ENCODE results near the gene SAMD1. TPM values are rescaled to one million over a fixed set of nuclear protein-coding genes. Genes with fewer than 3 reads are reported as not detected.

SAMD1 gene
- total RNA-seq, 2 donors from 2014 or later, result 24.8 to 25.3 TPM

DNA sequence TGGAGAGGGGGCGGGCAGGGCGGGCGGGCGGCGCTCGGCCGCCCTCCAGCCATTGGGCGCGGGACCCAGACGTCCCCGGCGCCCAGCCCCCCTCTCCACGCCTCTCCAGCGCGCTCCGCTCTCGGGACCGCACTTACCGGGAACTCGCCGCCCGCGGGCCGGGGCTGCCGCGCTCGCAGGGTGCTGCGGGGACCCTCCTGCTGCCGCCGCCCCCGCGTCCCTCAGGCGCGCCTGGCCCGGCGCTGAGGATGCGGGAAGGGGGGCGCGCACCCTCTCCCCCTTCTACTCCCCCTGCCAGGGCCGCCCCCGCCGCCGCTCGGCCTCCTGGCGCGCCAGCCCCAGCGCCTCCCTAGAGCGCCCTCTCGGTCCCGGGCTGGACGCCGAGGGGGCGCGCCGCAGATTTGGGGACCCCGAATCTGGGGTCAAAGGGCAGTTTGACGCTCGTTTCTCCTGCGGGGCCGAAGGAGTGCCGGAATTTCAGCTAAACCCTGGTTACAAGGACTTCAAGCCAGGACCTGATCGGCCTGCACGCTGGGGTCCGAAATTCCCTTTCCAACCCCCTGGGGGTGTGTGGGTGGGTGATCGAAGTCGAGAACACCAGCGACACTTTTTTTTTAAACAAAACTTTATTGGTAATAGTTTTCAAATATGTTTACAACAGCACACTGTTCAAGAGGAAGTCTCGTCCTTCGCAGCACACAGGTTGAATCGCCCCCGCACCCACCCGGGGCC, 696 bp upstream of the SAMD1 start:
- Mint-ChIP-seq H3K4me1 (peaks cover 12% of the 10 kb centered on the region), H3K4me3 (peak overlapping the region; percentile 98), H3K27ac (peak overlapping the region; percentile 95), H3K36me3 (ENCODE audit: low read depth) (peaks cover 3% of the 10 kb centered on the region), H3K27me3 (no peaks in the 10 kb centered on the region)
- ATAC-seq, result peak; percentile 67
- DNase-seq, result peak in 2 of 3 donors; percentile 48 to 63
- H3K9me3 ChIP-seq (ENCODE audit: control insufficient read depth, low read length, poor library complexity, severe bottlenecking), result no peaks in the 10 kb centered on the region

DNA sequence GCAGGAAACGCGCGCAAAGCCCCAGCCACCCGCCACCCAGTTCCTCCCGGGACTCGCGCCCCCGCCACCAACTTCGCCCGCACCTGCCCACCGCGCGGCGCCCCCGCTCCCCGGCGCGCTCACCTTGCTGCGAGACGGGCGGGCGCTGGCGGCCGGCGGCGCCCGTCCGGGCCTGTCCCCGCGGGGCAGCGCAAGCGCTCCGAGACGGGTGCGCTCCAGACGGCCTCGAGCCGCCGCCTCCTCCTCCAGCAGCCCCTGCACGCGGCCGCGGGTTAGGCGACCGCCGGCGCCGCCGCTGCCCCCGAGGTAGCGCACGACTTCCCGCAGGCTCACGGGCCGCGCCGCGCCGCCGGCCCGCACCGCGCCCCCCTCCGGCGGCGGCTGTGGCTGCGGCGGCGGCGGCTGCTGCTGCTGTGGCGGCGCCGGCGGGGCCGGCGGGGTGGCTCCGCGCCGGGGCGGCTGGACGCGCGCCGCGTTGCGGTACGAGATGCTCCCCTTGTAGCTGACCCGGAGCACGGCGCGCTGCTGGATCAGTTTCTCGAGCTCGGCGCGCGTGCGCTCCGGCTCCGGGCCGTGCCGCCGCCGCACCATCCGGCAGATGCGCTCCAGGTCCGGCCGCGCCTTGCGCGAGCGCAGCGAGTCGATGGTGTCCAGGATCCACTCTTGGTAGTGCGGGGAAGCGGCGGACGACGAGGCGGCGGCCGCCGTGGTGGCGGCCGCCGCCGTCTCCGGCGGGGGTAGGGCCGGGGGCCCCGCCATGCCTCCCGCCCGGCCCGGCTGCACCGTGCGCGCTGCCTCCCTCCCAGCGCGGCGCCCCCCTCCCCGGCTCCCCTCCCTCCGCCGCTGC, 666 bp downstream of the SAMD1 start:
- peaks cover 3% of the 10 kb centered on the region for H3K36me3 Mint-ChIP-seq (ENCODE audit: low read depth)
- DNase-seq (peak; percentile 37 to 46 (median 43)), ATAC-seq (peak; percentile 25)
- peak overlapping the region; percentile 88 for H3K4me3 Mint-ChIP-seq
- no peaks in the 10 kb centered on the region for H3K27me3 Mint-ChIP-seq
- peaks cover 12% of the 10 kb centered on the region for H3K4me1 Mint-ChIP-seq
- H3K27ac Mint-ChIP-seq, result peak overlapping the region; percentile 86
- H3K9me3 ChIP-seq (ENCODE audit: control insufficient read depth, low read length, poor library complexity, severe bottlenecking), result no peaks in the 10 kb centered on the region

DNA sequence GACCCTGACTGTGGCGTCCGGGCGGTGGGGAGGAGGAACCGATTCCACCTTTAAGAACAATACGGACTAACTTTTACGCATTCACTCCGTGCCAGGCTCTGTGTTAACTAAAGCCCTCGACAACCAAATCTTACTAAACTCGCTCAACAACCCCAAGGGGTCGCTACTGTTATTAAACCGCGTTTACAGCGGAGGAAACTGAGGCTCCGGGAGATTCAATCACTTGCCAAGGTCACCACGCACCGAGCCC, 1.2 kb downstream of the SAMD1 start:
- no peaks in the 10 kb centered on the region for H3K27me3 Mint-ChIP-seq
- peaks cover 3% of the 10 kb centered on the region for H3K36me3 Mint-ChIP-seq (ENCODE audit: low read depth)
- DNase-seq, result no peak
- no peaks in the 10 kb centered on the region for H3K9me3 ChIP-seq (ENCODE audit: control insufficient read depth, low read length, poor library complexity, severe bottlenecking)
- no peak for ATAC-seq
- H3K27ac Mint-ChIP-seq, result peak overlapping the region; percentile 86
- H3K4me3 Mint-ChIP-seq, result peak overlapping the region; percentile 80
- peaks cover 12% of the 10 kb centered on the region for H3K4me1 Mint-ChIP-seq

DNA sequence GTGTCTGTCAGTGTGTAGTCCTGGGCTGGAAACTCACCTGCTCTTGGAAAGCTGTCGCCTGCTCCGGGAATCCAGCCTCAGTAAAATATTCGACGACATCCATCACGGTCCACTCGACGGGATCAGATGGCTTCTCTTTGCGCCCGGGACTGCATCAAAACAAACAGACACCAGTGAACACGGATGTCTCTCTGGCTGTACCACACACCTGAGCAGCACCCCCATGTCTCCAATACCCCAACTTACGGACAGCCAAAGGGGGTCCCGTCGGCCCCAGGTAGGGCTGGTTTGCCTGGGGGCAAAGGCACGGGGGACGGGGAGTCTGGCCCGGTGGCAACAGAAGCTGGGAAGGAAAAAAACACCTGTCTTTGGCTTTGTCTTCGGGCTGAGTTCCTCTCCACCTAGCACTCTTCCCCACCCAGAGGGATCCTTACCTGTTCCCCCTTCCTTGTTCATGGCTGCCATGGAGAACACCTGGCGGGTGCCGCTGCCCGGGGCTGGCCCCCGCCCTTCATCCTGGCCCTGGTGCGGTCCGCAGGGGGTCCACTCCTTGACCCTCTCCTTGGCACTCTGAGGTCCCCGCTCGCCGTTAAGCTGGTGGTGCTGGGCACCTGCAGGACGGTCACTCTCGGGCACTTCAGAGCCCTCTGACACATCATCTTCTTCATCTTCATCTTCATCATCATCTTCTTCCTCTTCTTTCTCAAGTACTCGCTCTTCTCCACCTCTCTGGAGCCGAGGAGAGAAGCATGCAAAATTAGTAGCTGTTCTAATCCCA, 1.7 kb downstream of the SAMD1 start:
- peaks cover 12% of the 10 kb centered on the region for H3K4me1 Mint-ChIP-seq
- no peak for ATAC-seq
- H3K27me3 Mint-ChIP-seq, result no peaks in the 10 kb centered on the region
- no peaks in the 10 kb centered on the region for H3K9me3 ChIP-seq (ENCODE audit: control insufficient read depth, low read length, poor library complexity, severe bottlenecking)
- H3K4me3 Mint-ChIP-seq, result peak overlapping the region; percentile 80
- peak overlapping the region; percentile 86 for H3K27ac Mint-ChIP-seq
- no peak for DNase-seq
- H3K36me3 Mint-ChIP-seq (ENCODE audit: low read depth), result peaks cover 3% of the 10 kb centered on the region

DNA sequence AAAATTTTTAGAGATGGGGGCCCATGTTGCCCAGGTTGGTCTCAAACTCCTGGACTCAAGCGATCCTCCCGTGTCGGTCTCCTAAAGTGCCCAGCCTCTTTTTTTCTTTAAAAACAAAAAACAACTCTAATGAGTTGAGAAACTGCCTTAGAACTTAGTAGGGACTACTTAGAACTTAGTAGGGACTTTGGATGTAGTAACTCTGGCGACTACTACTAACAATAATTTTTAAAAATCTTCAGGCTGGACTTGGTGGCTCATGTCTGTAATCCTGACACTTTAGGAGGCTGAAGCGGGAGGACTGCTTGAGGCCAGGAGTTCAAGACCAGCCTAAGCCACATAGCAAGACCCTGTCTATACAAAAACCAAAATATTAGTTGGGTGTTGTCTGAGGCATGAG, 4.5 kb downstream of the SAMD1 start:
- Mint-ChIP-seq H3K4me1 (peaks cover 18% of the 10 kb centered on the region), H3K4me3 (no peak overlapping the region), H3K27ac (no peak overlapping the region), H3K36me3 (ENCODE audit: low read depth) (peaks cover 3% of the 10 kb centered on the region), H3K27me3 (no peaks in the 10 kb centered on the region)
- DNase-seq (no peak), ATAC-seq (no peak)
- H3K9me3 ChIP-seq (ENCODE audit: control insufficient read depth, low read length, poor library complexity, severe bottlenecking), result no peaks in the 10 kb centered on the region

DNA sequence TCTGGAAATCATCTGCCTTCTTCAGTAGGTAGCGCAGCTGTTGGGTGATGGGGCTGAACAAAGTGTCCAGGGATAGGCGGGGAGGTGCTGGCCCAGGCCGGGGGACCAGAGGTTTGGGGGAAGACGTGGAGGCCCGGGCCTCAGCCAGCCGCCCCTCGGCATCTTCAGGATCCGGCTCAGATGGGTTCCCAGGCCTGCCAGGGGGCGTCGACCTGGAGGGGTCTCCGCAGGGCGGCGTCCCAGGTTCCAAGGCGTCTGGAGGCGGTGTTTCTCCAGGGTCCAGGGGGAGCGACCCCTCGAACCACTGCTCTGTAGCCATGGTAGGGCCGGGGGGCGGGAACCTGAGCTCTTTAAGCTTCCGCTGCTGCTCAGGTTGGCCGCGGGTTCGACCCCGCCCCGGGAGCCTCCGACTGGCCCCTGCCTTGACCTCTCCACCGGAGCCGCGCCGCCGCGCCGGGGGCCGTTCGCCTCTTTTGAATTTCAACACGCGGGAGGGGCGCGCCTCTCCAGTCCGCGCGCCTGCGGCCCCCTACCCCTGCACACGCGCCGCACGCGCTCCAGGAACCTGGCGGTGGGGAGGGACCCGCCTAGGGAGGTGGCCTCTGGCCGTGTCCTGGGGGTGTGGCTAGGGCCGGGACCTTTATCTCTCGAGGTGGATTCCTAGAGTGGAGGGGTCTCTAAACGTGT, 5.1 kb downstream of the SAMD1 start, which contains the start of gene C19orf67:
TSS of gene C19orf67 (minus strand) at position 475 of the 687 bp plus-strand sequence. CDS start at position 319, 156 bp downstream.
- DNase-seq (no peak), ATAC-seq (no peak)
- no peaks in the 10 kb centered on the region for H3K9me3 ChIP-seq (ENCODE audit: control insufficient read depth, low read length, poor library complexity, severe bottlenecking)
- Mint-ChIP-seq H3K4me3 (no peak within 1 kb of the TSS), H3K27me3 (no peaks in the 10 kb centered on the region), H3K36me3 (ENCODE audit: low read depth) (peaks cover 3% of the 10 kb centered on the region), H3K27ac (no peak within 1 kb of the TSS), H3K4me1 (peaks cover 19% of the 10 kb centered on the region)

DNA sequence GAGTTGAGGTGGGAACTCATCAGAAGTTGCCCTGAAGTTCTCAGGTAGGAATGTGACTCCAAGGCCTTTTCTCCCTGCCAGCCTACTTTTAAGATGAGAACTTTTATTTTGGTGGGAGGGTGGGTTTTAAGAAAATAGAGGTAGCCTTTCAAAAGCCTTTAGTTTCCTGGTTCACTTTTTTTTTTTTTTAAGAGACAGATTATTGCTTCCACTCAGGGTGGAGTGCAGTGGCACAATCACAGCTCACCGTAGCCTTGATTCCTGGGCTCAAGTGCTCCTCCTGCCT, 7.9 kb downstream of the SAMD1 start:
- Mint-ChIP-seq H3K36me3 (ENCODE audit: low read depth) (no peaks in the 10 kb centered on the region), H3K4me1 (peaks cover 15% of the 10 kb centered on the region), H3K27ac (peak overlapping the region; percentile 90), H3K4me3 (peak overlapping the region; percentile 3), H3K27me3 (no peaks in the 10 kb centered on the region)
- ATAC-seq, result no peak
- no peaks in the 10 kb centered on the region for H3K9me3 ChIP-seq (ENCODE audit: control insufficient read depth, low read length, poor library complexity, severe bottlenecking)
- DNase-seq, result no peak

DNA sequence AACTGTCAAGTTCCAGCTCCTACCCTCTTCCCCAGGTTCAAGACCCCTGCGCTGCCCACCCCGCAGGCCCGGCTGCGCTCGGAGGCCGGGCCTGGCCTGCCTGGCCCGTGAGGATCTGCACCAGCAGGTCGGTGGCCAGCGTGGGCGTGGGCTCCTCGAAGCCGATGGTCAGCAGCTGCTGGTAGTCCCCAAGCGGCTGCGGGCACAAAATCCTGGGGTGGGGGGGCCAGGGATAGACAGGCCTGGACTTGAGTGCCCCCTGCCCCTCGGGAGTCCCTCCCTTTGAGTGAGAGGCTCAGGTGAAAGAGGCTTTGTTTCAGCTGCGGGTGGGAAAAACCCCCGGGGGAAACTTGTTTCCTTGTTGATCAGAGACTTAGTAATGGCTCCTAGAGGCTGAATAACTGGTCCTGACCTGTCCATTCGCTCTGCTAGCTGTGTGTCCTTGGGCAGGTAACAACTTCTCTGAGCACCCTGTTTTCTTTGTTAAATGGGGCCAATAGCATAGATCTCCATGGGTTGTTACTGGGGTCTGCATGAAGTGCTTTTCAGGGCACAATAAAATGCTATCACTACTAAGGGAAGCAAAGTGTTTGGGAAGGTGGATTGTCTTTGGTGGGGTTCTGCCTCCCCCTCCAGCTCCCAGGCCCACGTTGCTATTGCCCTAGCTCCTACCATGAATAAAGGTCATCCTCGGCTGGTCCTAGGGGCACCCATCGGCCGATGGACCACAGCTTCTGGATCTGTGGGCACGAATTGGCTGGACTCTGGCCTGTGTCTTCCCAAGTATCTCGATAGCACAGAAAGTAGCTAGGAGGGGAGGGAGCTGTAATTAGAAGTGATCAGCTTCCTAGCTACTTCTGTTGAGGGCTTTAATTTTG, 8.5 kb downstream of the SAMD1 start:
- DNase-seq, result peak; percentile 23 to 35 (median 29)
- Mint-ChIP-seq H3K27me3 (no peaks in the 10 kb centered on the region), H3K4me1 (peaks cover 17% of the 10 kb centered on the region), H3K36me3 (ENCODE audit: low read depth) (no peaks in the 10 kb centered on the region), H3K4me3 (peak overlapping the region; percentile 93), H3K27ac (peak overlapping the region; percentile 90)
- H3K9me3 ChIP-seq (ENCODE audit: control insufficient read depth, low read length, poor library complexity, severe bottlenecking), result no peaks in the 10 kb centered on the region
- ATAC-seq, result peak; percentile 40

DNA sequence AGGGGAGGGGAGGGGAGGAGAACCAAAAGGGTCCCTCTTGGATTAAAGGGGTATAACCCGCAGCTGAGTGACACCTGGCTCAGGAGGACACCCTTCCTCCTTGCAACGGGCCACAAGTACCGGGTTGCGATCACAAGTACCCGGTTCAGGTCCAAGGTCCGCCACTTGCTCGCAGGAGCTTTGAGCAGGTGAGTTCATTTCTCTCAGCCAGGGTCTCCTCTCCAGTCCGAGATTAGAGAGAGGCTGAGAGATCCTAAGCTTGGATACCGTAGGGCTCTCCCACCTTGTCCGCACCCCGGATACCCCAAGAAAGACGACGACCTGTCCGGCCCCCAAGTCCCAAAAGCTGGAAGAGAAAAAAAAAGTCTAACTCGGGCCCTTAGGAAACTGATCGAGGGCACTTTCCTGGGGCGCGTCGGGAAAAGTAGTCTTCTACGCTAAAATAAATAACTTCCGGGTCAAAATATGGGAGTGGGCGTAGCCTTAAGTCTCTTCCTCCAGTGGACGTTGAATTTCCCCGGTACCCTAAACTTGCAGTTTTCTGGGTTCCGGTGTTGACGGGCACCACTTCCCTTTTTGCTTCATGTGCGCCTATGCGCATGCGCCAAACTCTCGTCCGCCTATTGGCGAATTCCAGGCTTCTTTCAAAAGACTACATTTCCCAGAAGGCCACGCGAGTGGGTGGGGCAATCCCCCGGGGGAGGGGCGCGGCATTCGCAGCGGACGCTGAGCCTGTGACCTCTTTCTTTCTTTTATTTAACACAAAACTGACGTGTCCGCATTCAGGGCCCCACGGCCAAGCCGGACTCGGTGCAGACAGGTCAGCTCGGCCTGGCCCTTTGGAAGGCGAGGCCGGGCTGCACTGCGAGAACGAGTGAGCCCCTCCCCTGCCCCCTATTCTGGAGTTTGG, 9.4 kb downstream of the SAMD1 start:
- no peaks in the 10 kb centered on the region for H3K36me3 Mint-ChIP-seq (ENCODE audit: low read depth)
- H3K27ac Mint-ChIP-seq, result peak overlapping the region; percentile 90
- no peaks in the 10 kb centered on the region for H3K9me3 ChIP-seq (ENCODE audit: control insufficient read depth, low read length, poor library complexity, severe bottlenecking)
- ATAC-seq (peak; percentile 93), DNase-seq (peak; percentile 93 to 99 (median 97))
- peak overlapping the region; percentile 93 for H3K4me3 Mint-ChIP-seq
- H3K4me1 Mint-ChIP-seq, result peaks cover 17% of the 10 kb centered on the region
- H3K27me3 Mint-ChIP-seq, result no peaks in the 10 kb centered on the region

DNA sequence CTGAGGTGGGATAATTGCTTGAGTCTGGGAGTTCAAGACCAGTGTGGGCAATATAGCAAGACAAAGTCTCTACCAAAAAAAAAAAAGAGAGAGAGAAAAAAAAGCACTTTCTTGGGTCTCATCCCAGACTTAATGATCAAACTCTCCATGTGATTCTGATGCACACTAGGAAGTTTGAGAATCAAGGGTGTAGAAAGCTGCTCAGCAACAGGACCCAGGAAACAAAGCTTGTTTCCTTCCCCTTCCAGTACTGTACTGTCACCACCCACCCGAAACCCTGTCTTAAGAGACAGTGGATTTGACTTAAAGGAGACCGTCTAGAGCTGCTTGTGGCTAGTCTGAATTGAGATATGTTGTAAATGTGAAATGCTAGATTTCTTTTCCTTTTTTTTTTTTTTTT, 12.1 kb downstream of the SAMD1 start:
- H3K4me3 Mint-ChIP-seq, result no peak overlapping the region
- H3K36me3 Mint-ChIP-seq (ENCODE audit: low read depth), result no peaks in the 10 kb centered on the region
- peaks cover 28% of the 10 kb centered on the region for H3K4me1 Mint-ChIP-seq
- no peak for ATAC-seq
- H3K27me3 Mint-ChIP-seq, result no peaks in the 10 kb centered on the region
- H3K9me3 ChIP-seq (ENCODE audit: control insufficient read depth, low read length, poor library complexity, severe bottlenecking), result no peaks in the 10 kb centered on the region
- DNase-seq, result no peak
- no peak overlapping the region for H3K27ac Mint-ChIP-seq

DNA sequence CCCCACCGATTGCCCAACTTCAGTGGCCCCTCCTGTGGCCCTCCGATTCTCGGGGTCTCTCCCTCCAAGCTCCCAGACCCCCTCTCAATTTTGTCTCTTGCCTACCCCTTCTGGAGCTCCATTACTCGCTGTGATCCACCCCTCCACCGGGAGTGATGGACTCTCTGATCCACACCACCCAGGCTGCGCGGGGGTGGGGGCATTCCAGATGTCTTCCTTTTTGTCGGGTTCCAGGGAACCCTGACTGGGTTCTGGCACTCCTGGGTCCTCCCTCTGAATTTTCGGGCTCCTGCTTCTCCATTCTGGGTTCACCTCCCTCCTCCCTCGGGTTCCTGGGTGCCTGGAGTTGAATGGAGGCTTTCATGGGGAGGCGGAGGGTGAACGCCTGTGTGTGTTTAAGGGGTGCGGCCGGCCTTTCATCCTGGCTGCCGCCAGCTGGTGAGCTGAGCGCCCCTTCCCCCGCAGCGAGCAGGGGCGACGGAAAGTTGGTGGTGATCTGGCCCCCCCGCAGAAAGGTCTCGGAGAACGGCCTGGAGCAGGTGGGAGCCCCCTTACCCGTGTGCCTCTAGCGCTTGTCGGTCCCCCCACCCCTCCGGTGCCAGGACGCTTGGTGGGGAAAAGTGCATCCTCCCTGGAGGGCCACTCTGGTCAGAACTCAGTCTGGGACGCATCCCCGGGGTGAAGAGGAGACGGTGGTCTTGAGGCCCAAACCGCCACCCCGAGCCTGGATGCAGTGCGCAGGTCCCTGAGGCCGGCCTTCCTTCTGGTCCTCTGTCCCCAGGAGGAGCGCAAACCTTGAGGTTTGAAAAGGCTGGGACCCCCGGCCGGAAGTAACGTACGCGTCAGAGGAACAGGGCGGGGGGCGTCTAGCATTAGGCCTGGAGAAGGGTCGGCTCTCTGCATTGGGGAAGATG, 16.4 kb downstream of the SAMD1 start:
- H3K9me3 ChIP-seq (ENCODE audit: control insufficient read depth, low read length, poor library complexity, severe bottlenecking), result no peaks in the 10 kb centered on the region
- no peaks in the 10 kb centered on the region for H3K36me3 Mint-ChIP-seq (ENCODE audit: low read depth)
- peaks cover 16% of the 10 kb centered on the region for H3K4me1 Mint-ChIP-seq
- peak overlapping the region; percentile 95 for H3K27ac Mint-ChIP-seq
- H3K27me3 Mint-ChIP-seq, result no peaks in the 10 kb centered on the region
- ATAC-seq (peak; percentile 11), DNase-seq (no peak)
- peak overlapping the region; percentile 97 for H3K4me3 Mint-ChIP-seq
